Measurements from ENCODE around the gene ADRA2C. TPM values are rescaled to one million over a fixed set of nuclear protein-coding genes. Genes with fewer than 3 reads are reported as not detected.
"Not testable (repeated sequence)": the region's sequence is repeated elsewhere in the genome, so short reads cannot be mapped to it uniquely, and the experiment has no call there.

ADRA2C gene
- total RNA-seq, 1 experiment from 2014 or later: 34.1 TPM

DNA sequence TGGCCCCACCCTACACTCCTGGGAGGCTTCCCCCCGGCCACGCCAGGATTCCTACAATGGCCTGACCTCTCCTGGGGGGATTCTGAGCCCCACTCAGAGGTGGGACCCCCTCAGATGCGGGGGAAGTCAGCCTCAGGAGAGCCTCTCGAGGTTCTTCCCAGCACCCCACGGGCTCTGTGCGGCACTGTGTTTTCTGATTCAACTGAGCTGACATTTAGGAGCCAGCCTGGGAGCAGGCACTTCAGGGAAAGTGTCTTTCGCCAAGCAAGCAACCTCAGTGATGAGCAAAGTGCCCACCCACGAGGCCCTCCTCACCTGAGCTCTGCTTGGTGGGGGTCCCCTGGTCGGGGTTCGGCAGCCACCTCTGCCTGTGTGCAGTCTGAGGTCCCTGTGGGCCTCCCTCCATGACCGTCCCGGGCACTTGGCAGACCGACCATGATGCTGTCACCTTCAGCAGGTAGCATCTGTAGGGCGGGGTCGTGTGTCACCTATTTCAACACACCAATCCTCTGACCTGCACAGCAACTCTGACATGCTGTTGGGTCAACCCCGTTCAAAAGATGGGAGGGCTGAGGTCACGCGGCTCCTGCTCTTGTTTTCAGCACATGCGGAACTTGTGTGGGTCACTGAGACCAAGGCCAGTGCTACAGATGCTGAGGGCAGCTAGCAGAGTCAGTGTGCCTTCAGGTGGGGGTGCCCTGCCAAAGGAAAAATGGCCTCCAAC is 46.2 kb downstream of the ADRA2C start:
- no peak for DNase-seq
- Histone ChIP-seq H3K27me3 (ENCODE audit: control insufficient read depth, insufficient read depth, low read length) (no peaks in the 10 kb centered on the region), H3K4me3 (ENCODE audit: insufficient read depth, low read depth, low read length) (no peak overlapping the region), H3K36me3 (replicated peaks; ENCODE audit: control insufficient read depth, insufficient read depth, low read length) (no peaks in the 10 kb centered on the region)

DNA sequence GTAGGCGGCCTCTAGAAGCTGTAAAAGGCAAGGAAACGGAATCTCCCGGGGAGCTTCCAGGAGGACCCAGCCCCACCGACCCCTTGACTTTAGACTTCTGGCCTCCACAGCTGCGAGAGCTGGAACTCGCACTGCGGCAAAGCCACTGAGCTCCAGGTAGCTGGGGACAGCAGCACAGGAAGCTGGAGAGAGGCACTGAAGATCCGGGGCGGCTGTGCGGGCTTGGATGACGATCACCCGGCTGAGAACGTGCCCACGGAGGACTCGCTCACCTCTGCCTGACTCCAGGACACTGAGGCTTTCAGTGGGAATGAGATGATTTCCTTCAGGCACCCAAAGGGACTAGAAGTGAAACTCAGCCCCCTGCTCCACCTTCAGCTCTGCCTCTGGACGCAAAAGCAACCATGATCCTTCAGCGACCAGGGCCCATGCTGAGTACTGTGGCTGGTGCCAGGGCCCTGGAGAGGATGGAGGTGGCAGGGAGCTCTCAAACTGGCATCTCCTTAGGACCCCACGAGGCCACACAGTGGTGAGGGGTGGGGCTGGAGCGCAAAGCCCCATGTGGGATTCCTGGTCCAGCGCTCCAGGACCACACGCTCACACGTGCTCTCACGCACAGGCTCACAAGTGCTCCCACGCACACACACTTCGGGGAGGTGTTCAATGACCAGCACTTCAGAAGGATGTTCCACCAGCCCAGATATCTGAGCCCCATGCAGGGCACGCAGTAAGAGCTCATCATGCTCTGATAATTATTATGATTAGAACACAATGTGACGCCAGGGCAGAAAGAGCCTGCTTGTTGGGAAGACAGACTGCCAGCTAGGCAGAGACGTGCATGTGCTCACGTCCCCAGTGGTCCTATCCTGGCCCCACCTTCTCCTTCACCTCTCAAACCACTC is 47.2 kb downstream of the ADRA2C start:
- Histone ChIP-seq H3K4me3 (ENCODE audit: insufficient read depth, low read depth, low read length) (no peak overlapping the region), H3K36me3 (replicated peaks; ENCODE audit: control insufficient read depth, insufficient read depth, low read length) (no peaks in the 10 kb centered on the region), H3K27me3 (ENCODE audit: control insufficient read depth, insufficient read depth, low read length) (no peaks in the 10 kb centered on the region)
- no peak for DNase-seq

DNA sequence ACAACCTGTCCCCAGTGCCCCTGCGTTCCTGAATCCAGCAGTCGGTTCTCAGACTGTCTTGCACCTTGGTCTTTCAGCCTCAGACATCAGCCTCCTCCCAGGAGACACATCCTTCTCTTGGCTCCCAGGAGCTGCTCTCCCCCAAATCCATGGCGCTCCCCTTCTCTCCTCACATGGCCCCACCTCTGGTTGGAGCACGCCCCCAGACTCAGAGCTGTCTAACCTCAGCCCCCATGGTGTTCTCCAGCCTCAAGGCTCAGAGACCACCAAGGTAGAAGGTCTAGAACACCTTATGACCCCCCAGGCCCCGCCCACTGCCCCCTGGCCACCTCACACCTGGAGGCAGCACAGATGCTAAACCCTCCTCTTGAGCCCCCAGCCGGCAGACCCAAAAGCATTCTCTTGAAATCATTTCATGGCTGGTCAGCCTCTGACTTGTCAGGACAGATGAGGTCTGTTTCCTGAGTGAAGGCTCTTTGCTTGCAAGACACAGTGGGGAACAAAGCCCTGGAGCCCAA is 47.9 kb downstream of the ADRA2C start:
- no peak for DNase-seq
- Histone ChIP-seq H3K27me3 (ENCODE audit: control insufficient read depth, insufficient read depth, low read length) (no peaks in the 10 kb centered on the region), H3K36me3 (replicated peaks; ENCODE audit: control insufficient read depth, insufficient read depth, low read length) (no peaks in the 10 kb centered on the region), H3K4me3 (ENCODE audit: insufficient read depth, low read depth, low read length) (no peak overlapping the region)

DNA sequence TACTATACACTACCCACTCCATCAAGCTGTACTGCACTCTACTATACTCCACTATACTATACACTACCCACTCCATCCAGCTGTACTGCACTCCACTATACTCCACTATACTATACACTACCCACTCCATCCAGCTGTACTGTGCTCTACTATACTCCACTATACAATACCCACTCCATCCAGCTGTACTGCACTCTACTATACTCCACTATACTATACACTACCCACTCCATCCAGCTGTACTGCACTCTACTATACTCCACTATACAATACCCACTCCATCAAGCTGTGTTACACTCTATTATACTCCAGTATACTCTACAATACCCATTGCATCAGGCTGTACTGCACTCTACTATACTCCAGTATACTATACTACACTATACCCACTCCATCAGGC is 48.7 kb downstream of the ADRA2C start:
- DNase-seq; H3K36me3 ChIP-seq (replicated peaks; ENCODE audit: control insufficient read depth, insufficient read depth, low read length); H3K27me3 ChIP-seq (ENCODE audit: control insufficient read depth, insufficient read depth, low read length); H3K4me3 ChIP-seq (ENCODE audit: insufficient read depth, low read depth, low read length): not testable (repeated sequence)

DNA sequence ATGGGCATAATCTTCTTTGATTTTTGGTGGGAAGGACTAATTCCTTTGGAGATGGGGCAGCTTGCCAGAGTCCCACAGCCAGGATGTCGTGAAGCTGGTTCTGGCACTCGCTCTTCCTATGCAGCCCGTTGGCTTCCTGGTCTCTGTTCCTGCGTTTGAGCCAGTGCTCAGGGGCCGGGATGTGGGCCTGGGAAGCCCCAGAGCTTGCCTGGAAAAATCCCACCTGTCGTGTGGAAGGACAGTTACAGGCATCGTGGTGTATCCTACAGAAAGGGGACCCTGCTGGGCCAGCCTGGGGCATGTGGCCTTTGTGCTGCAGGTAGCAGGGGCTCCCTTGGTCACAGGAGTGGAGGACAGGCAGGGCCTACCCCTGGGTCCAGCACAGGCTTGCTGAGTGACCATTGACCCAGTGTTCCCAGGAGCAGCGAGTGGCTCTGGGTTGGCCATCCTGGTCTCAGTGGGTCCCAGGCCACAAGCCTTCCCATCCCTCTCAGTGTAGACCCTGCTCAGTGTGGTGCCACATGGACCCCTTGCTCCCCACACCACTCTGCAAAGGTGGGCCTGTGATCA is 50.2 kb downstream of the ADRA2C start:
- Histone ChIP-seq H3K36me3 (replicated peaks; ENCODE audit: control insufficient read depth, insufficient read depth, low read length) (no peaks in the 10 kb centered on the region), H3K27me3 (ENCODE audit: control insufficient read depth, insufficient read depth, low read length) (no peaks in the 10 kb centered on the region), H3K4me3 (ENCODE audit: insufficient read depth, low read depth, low read length) (no peak overlapping the region)
- no peak for DNase-seq

DNA sequence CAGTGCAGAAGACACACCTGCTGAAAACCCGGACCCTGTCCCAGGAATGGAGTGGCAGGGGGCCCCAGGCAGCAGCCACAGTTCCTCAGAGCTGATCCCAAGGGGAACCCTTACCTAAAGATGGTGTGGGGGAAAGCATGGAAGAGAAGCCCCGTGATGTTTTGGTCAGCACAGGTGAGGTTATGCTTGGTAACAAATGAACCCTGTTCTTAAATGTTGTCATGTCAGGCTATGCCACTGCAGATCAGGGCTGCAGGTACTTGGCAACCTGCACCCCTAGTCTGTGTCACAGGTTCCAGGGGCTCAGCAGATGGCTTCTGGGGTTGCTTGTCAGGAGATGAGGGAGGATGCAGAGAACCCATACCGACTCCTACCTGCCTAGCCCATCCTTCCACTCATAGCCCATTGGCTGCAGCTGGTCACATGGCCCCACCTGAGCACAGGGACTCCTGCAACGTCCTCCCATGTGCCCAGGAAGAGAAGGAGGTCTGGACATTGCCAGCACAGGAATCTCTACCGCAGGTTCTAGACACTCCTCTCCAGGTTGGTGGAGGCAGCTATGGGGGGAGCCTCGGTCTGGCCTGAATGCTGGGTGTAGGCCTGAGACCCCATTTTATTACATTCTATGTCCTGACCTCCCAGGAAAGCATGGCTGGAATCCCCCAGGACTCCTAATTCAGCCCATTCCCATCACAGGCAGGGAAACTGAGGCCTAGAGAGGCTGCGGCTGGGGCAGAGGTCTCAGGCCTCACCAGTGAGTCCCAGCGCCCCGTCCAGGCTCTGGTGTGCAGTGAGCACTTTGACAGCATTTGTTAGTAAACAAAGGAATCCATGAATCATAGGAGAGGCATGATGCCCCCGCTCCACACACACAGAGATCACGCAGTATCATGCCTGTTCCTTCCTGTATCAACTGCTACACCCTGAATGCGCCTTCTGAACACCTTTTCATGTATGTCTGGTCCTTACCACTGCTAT is 51.1 kb downstream of the ADRA2C start:
- H3K4me3 ChIP-seq (ENCODE audit: insufficient read depth, low read depth, low read length): no peak overlapping the region
- DNase-seq: no peak
- no peaks in the 10 kb centered on the region for H3K27me3 ChIP-seq (ENCODE audit: control insufficient read depth, insufficient read depth, low read length)
- no peaks in the 10 kb centered on the region for H3K36me3 ChIP-seq (replicated peaks; ENCODE audit: control insufficient read depth, insufficient read depth, low read length)

Other genes with a start within 250 kb of the ADRA2C start
- gene LRPAP1, start 234.0 kb upstream of the ADRA2C start, total RNA-seq (2014; rRNA removed; shearing (Covaris generic)): 57.9 and 101 TPM in 2 replicates